H1 (cell line): Measurements from ENCODE around the gene ASTN2. TPM values are rescaled to one million over a fixed set of nuclear protein-coding genes. Genes with fewer than 3 reads are reported as not detected.

Source experiments
- CTCF ChIA-PET: fragments of 300-600 bp; sonication (Branson Sonifier 250); formaldehyde crosslinking; loops from one replicate; lab custom pipeline; 2021; ENCODE audit not compliant: partially characterized antibody; lab: Charles Lee
- POLR2A ChIA-PET: fragments of 300-600 bp; sonication (Branson Sonifier 250); formaldehyde crosslinking; loops from one replicate; lab custom pipeline; 2021; ENCODE audit warnings: inconsistent platforms; ENCODE audit not compliant: partially characterized antibody; lab: Charles Lee
- DNase-seq, 2 experiments: peaks; one replicate each; pipeline versions ENCODE4 v3.0.0 to v3.0.0-alpha.2; 2010 to 2022; ENCODE audit warnings: low spot score in 2 of 2, low read depth in 1 of 2, mixed read lengths in 1 of 2
- FAIRE-seq: peaks from 2 replicates; lab custom pipeline; 2011; peaks lifted over from hg19 to GRCh38; lab: Jason Lieb, UNC
- H2AFZ ChIP-seq: 2 replicates; pipeline ENCODE4 v1.8.1; 2012; ENCODE audit warnings: low read length, inconsistent platforms
- H2AK5ac ChIP-seq: 2 replicates; pipeline ENCODE4 v1.6.1; 2013; ENCODE audit warnings: low read depth, low read length
- H2BK120ac ChIP-seq: replicated peaks from 2 replicates; pipeline ENCODE3; 2013; ENCODE audit warnings: low read depth, low read length, inconsistent platforms
- H2BK12ac ChIP-seq: 2 replicates; pipeline ENCODE4 v1.6.1; 2013; ENCODE audit warnings: low read depth, low read length
- H2BK15ac ChIP-seq: 2 replicates; pipeline ENCODE4 v1.6.1; 2013; ENCODE audit warnings: low read length
- H2BK20ac ChIP-seq: 2 replicates; pipeline ENCODE4 v1.6.1; 2013; ENCODE audit warnings: low read length
- H2BK5ac ChIP-seq: 2 replicates; pipeline ENCODE4 v1.6.1; 2013; ENCODE audit warnings: low read depth, low read length
- H3K14ac ChIP-seq: 2 replicates; pipeline ENCODE4 v1.6.1; 2013; ENCODE audit warnings: inconsistent platforms; ENCODE audit not compliant: insufficient read length
- H3K18ac ChIP-seq: 2 replicates; pipeline ENCODE4 v1.6.1; 2013; ENCODE audit warnings: low read length; ENCODE audit errors: extremely low read depth
- H3K23ac ChIP-seq: 2 replicates; pipeline ENCODE4 v1.6.1; 2013; ENCODE audit warnings: inconsistent platforms; ENCODE audit not compliant: insufficient read length
- H3K23me2 ChIP-seq: 2 replicates; pipeline ENCODE4 v1.6.1; 2013; ENCODE audit warnings: low read depth, low read length
- H3K27ac ChIP-seq: 2 replicates; pipeline ENCODE4 v1.6.1; 2011; ENCODE audit warnings: low read depth, low read length, inconsistent platforms
- H3K27me3 ChIP-seq, 4 experiments: replicated peaks in 1 of 4; 1 replicate in 1 of 4; 2 replicates in 3 of 4; pipeline versions ENCODE4 v1.6.1 to v1.8.1; 2011 to 2013; ENCODE audit warnings: low read length in 3 of 4, mild to moderate bottlenecking in 3 of 4, inconsistent platforms in 2 of 4, mixed read lengths in 2 of 4, moderate library complexity in 1 of 4; ENCODE audit not compliant: control insufficient read depth in 3 of 4, insufficient read depth in 3 of 4; ENCODE audit errors: extremely low read depth in 1 of 4
- H3K36me3 ChIP-seq, 4 experiments: 2 replicates each; pipeline versions ENCODE4 v1.6.1 to v1.8.1; 2011 to 2013; ENCODE audit warnings: mild to moderate bottlenecking in 4 of 4, low read length in 3 of 4, moderate library complexity in 2 of 4, control low read depth in 1 of 4, inconsistent platforms in 1 of 4; ENCODE audit not compliant: insufficient read depth in 4 of 4, control insufficient read depth in 2 of 4
- H3K4ac ChIP-seq: replicated peaks from 2 replicates; pipeline ENCODE3; 2013; ENCODE audit warnings: low read length, low read depth, mixed read lengths, inconsistent platforms; ENCODE audit not compliant: insufficient read length
- H3K4me1 ChIP-seq, 4 experiments: replicated peaks in 1 of 4; 1 replicate in 1 of 4; 2 replicates in 3 of 4; pipeline versions ENCODE4 v1.6.1 to v1.8.1; 2011 to 2013; ENCODE audit warnings: low read length in 3 of 4, inconsistent platforms in 2 of 4, mixed read lengths in 1 of 4; ENCODE audit not compliant: insufficient read depth in 4 of 4, control insufficient read depth in 3 of 4
- H3K4me2 ChIP-seq, 2 experiments: 2 replicates each; pipeline versions ENCODE4 v1.6.1 to v1.8.1; 2011 to 2013; ENCODE audit warnings: low read depth in 2 of 2, low read length in 2 of 2, control low read depth in 1 of 2, inconsistent platforms in 1 of 2, mild to moderate bottlenecking in 1 of 2; ENCODE audit not compliant: insufficient read depth in 1 of 2
- H3K4me3 ChIP-seq, 4 experiments: fragments of 200-600, 300-600 bp in 1 of 4; sonication (generic), shearing (Covaris generic), sonication (Bioruptor Twin) in 1 of 4; 2 replicates each; pipeline versions ENCODE4 v1.5.1 to v1.8.1; 2011 to 2016; ENCODE audit warnings: low read length in 4 of 4, low read depth in 3 of 4, control low read depth in 2 of 4, inconsistent platforms in 2 of 4, mild to moderate bottlenecking in 2 of 4, mixed read lengths in 1 of 4, moderate library complexity in 1 of 4; ENCODE audit not compliant: insufficient read depth in 2 of 4; ENCODE audit errors: extremely low read depth in 1 of 4
- H3K56ac ChIP-seq: replicated peaks from 2 replicates; pipeline ENCODE3; 2013; ENCODE audit warnings: low read depth, mild to moderate bottlenecking, mixed read lengths, low read length, inconsistent platforms; ENCODE audit not compliant: insufficient read length
- H3K79me1 ChIP-seq: 2 replicates; pipeline ENCODE4 v1.6.1; 2013; ENCODE audit warnings: low read depth, low read length, control low read depth
- H3K79me2 ChIP-seq, 2 experiments: 2 replicates each; pipeline versions ENCODE4 v1.6.1 to v1.8.1; 2012 to 2013; ENCODE audit warnings: low read length in 2 of 2, mild to moderate bottlenecking in 2 of 2, inconsistent platforms in 1 of 2; ENCODE audit not compliant: insufficient read depth in 2 of 2, control insufficient read depth in 1 of 2
- H3K9ac ChIP-seq, 4 experiments: replicated peaks in 1 of 4; 1 replicate in 1 of 4; 2 replicates in 3 of 4; pipeline versions ENCODE4 v1.6.1 to v1.8.1; 2011 to 2013; ENCODE audit warnings: low read depth in 3 of 4, low read length in 3 of 4, control low read depth in 2 of 4, mild to moderate bottlenecking in 2 of 4, moderate library complexity in 2 of 4, inconsistent platforms in 1 of 4; ENCODE audit errors: extremely low read depth in 1 of 4
- H3K9me3 ChIP-seq, 2 experiments: 2 replicates each; pipeline versions ENCODE4 v1.6.1 to v1.8.1; 2012 to 2013; ENCODE audit warnings: mild to moderate bottlenecking in 2 of 2, moderate library complexity in 2 of 2, control low read depth in 1 of 2, inconsistent platforms in 1 of 2, low read depth in 1 of 2, low read length in 1 of 2, mixed read lengths in 1 of 2; ENCODE audit not compliant: insufficient read depth in 2 of 2
- H4K20me1 ChIP-seq, 2 experiments: replicated peaks in 1 of 2; 2 replicates each; pipeline versions ENCODE3 to v1.8.1; 2011 to 2013; ENCODE audit warnings: inconsistent platforms in 2 of 2, low read length in 2 of 2, mild to moderate bottlenecking in 1 of 2; ENCODE audit not compliant: insufficient read depth in 2 of 2, control insufficient read depth in 1 of 2
- H4K5ac ChIP-seq: 2 replicates; pipeline ENCODE4 v1.6.1; 2013; ENCODE audit warnings: low read length, low read depth, mixed read lengths, inconsistent platforms; ENCODE audit not compliant: insufficient read length
- H4K8ac ChIP-seq: 2 replicates; pipeline ENCODE4 v1.8.0; 2013; ENCODE audit warnings: mild to moderate bottlenecking, moderate library complexity, low read length, inconsistent platforms; ENCODE audit not compliant: insufficient read depth; ENCODE audit errors: extremely low read depth
- H4K91ac ChIP-seq: replicated peaks from 2 replicates; pipeline ENCODE3; 2013; ENCODE audit warnings: low read length, mixed read lengths, inconsistent platforms; ENCODE audit not compliant: insufficient read length
- WGBS, 2 experiments: shearing (Covaris generic) in 1 of 2; methylation state at CpG; one replicate each; pipeline versions ENCODE4 v1.1.6 to v1.1.7; 2013 to 2015; ENCODE audit warnings: low lambda C conversion rate in 2 of 2, mixed read lengths in 2 of 2, inconsistent platforms in 1 of 2, low coverage in 1 of 2, missing lambda C conversion rate in 1 of 2; ENCODE audit not compliant: insufficient replicate concordance in 2 of 2, insufficient coverage in 1 of 2, insufficient read length in 1 of 2; ENCODE audit errors: extremely low coverage in 1 of 2, missing lambda C conversion rate in 1 of 2; 5-methylcytosine and 5-hydroxymethylcytosine counted together
- polyA plus RNA-seq, 7 experiments: library from polyadenylated mRNA; depleted of rRNA in 3 of 7; stranded (reverse) in 5 of 7; unstranded in 2 of 7; fragments of >200 nt in 5 of 7; fragments of 200-250 nt in 2 of 7; gene quantifications; 1 replicate in 5 of 7; 2 replicates in 1 of 7; 4 replicates in 1 of 7; pipeline versions ENCODE4 v1.2.1 to v1.2.3, GENCODE V29; 2011 to 2013; ENCODE audit warnings: missing spikeins in 2 of 7, mixed read lengths in 2 of 7
- total RNA-seq: library from RNA; stranded (reverse); fragmentation: NEBNext Ultra II Directional; extraction: Animal tissue kit (Norgen Biotek cat#: 25700); gene quantifications from 2 replicates; pipeline ENCODE4 v1.2.1, GENCODE V29; 2021

ASTN2 gene
- total and polyA plus RNA-seq, 2 of the 8 experiments (the other 6 are each of a cell fraction or from before 2014, with no cell fraction given): 8.2 to 13.7 TPM

GRCh38 chr9:117044241-117044640 lies 370.6 kb downstream of the ASTN2 start:
- H3K27me3 ChIP-seq: no peaks in the 10 kb centered on the region
- H3K79me2 ChIP-seq: no peaks in the 10 kb centered on the region
- no peaks in the 10 kb centered on the region for H3K23me2 ChIP-seq
- DNase-seq (peak; percentile 44 to 77), FAIRE-seq (peak; percentile 91)
- H3K9me3 ChIP-seq: no peaks in the 10 kb centered on the region
- H3K4me1 ChIP-seq: peaks cover 2 to 6% (median 4%) of the 10 kb centered on the region in 4 experiments; a peak in 4 of 7 replicates
- H3K23ac ChIP-seq: no peak overlapping the region
- WGBS, 2 experiments: 50% methylated on average over 4 of the region's 4 CpGs; no CpG with 5 or more reads in 1 of the 2 experiments
- H3K56ac ChIP-seq: no peak overlapping the region
- no peak overlapping the region for H2BK12ac ChIP-seq
- H3K79me1 ChIP-seq: no peaks in the 10 kb centered on the region
- H4K5ac ChIP-seq: no peak overlapping the region
- H2BK5ac ChIP-seq: no peak overlapping the region
- H3K14ac ChIP-seq: no peak overlapping the region
- no peak overlapping the region for H2AFZ ChIP-seq
- no peak overlapping the region for H2BK20ac ChIP-seq
- H4K91ac ChIP-seq: no peak overlapping the region
- ChIA-PET POLR2A (no interaction called here), CTCF (no interaction called here)
- no peak overlapping the region for H3K4me3 ChIP-seq
- no peaks in the 10 kb centered on the region for H3K36me3 ChIP-seq
- no peak overlapping the region for H3K4me2 ChIP-seq
- H2BK120ac ChIP-seq: no peak overlapping the region
- no peak overlapping the region for H4K8ac ChIP-seq
- H4K20me1 ChIP-seq: no peaks in the 10 kb centered on the region
- no peak overlapping the region for H3K27ac ChIP-seq
- H3K9ac ChIP-seq: no peak overlapping the region
- no peak overlapping the region for H3K18ac ChIP-seq
- no peak overlapping the region for H2BK15ac ChIP-seq
- H2AK5ac ChIP-seq: no peak overlapping the region
- H3K4ac ChIP-seq: no peak overlapping the region
